SK-N-SH treated with all-trans-retinoic acid at 6 μM for 48 hours (cell line): ENCODE data around the gene CDK5RAP2.

ENCODE experiments used
- ARNTL ChIP-seq: fragments of 450-650 bp; formaldehyde crosslinking; IDR thresholded peaks from 2 replicates; pipeline ENCODE4 v1.5.0; 2020; ENCODE audit warnings: low read depth, mild to moderate bottlenecking, moderate library complexity, borderline replicate concordance
- ESRRG ChIP-seq: fragments of 250-450 bp; sonication (Bioruptor Pico); IDR thresholded peaks from 2 replicates; pipeline ENCODE4 v1.6.1; 2021; ENCODE audit warnings: mild to moderate bottlenecking
- GLIS3 ChIP-seq: fragments of 250-450 bp; sonication (Bioruptor Pico); IDR thresholded peaks from 2 replicates; pipeline ENCODE4 v1.5.0; 2020; ENCODE audit warnings: mild to moderate bottlenecking, moderate library complexity
- ISL1 ChIP-seq: fragments of 250-450 bp; sonication (Bioruptor Pico); IDR thresholded peaks from 2 replicates; pipeline ENCODE4 v2.1.2; 2022; ENCODE audit warnings: mild to moderate bottlenecking, moderate library complexity
- OSR1 ChIP-seq: fragments of 250-450 bp; sonication (Bioruptor Pico); IDR thresholded peaks from 2 replicates; pipeline ENCODE4 v1.8.0; 2022; ENCODE audit warnings: moderate library complexity, mild to moderate bottlenecking, inconsistent platforms
- RARB ChIP-seq: fragments of 250-450 bp; sonication (Bioruptor Pico); IDR thresholded peaks from 2 replicates; pipeline ENCODE4 v1.8.0; 2021; ENCODE audit warnings: mild to moderate bottlenecking, moderate library complexity
- SNAI2 ChIP-seq: fragments of 250-450 bp; sonication (Bioruptor Pico); IDR thresholded peaks from 2 replicates; pipeline ENCODE4 v1.5.0; 2020; ENCODE audit warnings: mild to moderate bottlenecking, moderate library complexity
- TCF4 ChIP-seq: fragments of 250-450 bp; sonication (Bioruptor Pico); IDR thresholded peaks from 2 replicates; pipeline ENCODE4 v1.8.0; 2021; ENCODE audit warnings: mild to moderate bottlenecking, moderate library complexity, borderline replicate concordance
- TOX ChIP-seq: fragments of 250-450 bp; sonication (Bioruptor Pico); IDR thresholded peaks from 2 replicates; pipeline ENCODE4 v1.8.0; 2021; ENCODE audit warnings: mild to moderate bottlenecking, moderate library complexity, borderline replicate concordance
- ZFP30 ChIP-seq: fragments of 450-650 bp; formaldehyde crosslinking; IDR thresholded peaks from 2 replicates; pipeline ENCODE4 v1.5.0; 2022; ENCODE audit warnings: mild to moderate bottlenecking, moderate library complexity
- ZNF565 ChIP-seq: fragments of 450-650 bp; formaldehyde crosslinking; conservative IDR thresholded peaks from 2 replicates; pipeline ENCODE4 v1.5.0; 2020; ENCODE audit warnings: low read depth, mild to moderate bottlenecking, moderate library complexity
- ZNF8 ChIP-seq: fragments of 450-650 bp; formaldehyde crosslinking; IDR thresholded peaks from 2 replicates; pipeline ENCODE4 v1.5.0; 2020; ENCODE audit warnings: mild to moderate bottlenecking, moderate library complexity
- TF ChIP-seq, protein P1 (sequence below): fragments of 250-450 bp; sonication (Bioruptor Pico); IDR thresholded peaks from 2 replicates; pipeline ENCODE4 v1.8.0; 2021; ENCODE audit warnings: low read depth, mild to moderate bottlenecking, moderate library complexity, borderline replicate concordance
- TF ChIP-seq, protein P2 (sequence below): fragments of 250-450 bp; sonication (Bioruptor Pico); IDR thresholded peaks from 2 replicates; pipeline ENCODE4 v1.5.1; 2020; ENCODE audit warnings: low read depth, mild to moderate bottlenecking, moderate library complexity

DNA sequence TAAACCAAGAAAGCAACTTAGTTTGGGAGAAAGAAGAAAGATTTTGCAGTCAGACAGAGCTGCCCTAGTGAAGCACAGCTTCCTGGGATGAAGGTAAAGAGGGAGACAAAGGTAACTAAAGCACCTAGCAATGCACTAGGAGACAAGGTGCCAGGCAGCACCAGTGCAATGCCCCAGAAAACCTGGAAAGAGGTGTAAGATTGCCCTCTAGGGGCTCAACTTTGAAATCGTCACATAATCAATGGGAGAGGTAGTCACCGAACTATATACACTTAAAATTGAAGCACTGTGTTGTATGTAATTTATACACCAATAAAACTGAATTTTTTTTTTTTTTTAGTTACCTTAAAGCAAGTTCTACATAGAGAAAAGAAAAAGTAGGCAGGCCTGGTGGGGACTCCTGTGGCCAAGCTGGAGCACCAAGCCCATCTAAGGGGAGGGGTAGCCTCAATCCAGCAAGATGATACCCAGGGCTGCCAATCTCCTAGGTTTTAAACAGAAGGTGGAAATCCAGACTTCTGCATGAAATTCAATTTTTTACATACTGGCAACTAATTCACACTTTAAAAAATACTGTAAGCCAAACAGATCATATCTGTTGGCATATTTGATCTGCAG is 48.2 kb downstream of the CDK5RAP2 start:
- TF ChIP-seq ZFP30 (no peak), GLIS3 (CRISPR knock-in tag) (no peak), ZNF565 (CRISPR knock-in tag) (no peak), SNAI2 (CRISPR knock-in tag) (no peak), ARNTL (CRISPR knock-in tag) (no peak), ISL1 (CRISPR knock-in tag) (no peak), ZNF8 (CRISPR knock-in tag) (no peak), OSR1 (no peak), TOX (CRISPR knock-in tag) (no peak), ESRRG (CRISPR knock-in tag) (no peak), RARB (CRISPR knock-in tag) (no peak), TCF4 (CRISPR knock-in tag) (no peak)
- TF ChIP-seq, protein P1, sequence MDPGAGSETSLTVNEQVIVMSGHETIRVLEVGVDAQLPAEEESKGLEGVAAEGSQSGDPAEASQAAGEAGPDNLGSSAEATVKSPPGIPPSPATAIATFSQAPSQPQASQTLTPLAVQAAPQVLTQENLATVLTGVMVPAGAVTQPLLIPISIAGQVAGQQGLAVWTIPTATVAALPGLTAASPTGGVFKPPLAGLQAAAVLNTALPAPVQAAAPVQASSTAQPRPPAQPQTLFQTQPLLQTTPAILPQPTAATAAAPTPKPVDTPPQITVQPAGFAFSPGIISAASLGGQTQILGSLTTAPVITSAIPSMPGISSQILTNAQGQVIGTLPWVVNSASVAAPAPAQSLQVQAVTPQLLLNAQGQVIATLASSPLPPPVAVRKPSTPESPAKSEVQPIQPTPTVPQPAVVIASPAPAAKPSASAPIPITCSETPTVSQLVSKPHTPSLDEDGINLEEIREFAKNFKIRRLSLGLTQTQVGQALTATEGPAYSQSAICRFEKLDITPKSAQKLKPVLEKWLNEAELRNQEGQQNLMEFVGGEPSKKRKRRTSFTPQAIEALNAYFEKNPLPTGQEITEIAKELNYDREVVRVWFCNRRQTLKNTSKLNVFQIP (CRISPR knock-in tag), result no peak
- TF ChIP-seq, protein P2, sequence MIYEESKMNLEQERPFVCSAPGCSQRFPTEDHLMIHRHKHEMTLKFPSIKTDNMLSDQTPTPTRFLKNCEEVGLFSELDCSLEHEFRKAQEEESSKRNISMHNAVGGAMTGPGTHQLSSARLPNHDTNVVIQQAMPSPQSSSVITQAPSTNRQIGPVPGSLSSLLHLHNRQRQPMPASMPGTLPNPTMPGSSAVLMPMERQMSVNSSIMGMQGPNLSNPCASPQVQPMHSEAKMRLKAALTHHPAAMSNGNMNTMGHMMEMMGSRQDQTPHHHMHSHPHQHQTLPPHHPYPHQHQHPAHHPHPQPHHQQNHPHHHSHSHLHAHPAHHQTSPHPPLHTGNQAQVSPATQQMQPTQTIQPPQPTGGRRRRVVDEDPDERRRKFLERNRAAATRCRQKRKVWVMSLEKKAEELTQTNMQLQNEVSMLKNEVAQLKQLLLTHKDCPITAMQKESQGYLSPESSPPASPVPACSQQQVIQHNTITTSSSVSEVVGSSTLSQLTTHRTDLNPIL, result no peak
